ENCODE data around the gene MUC21. TPM values are rescaled to one million over a fixed set of nuclear protein-coding genes. Genes with fewer than 3 reads are reported as not detected.
"Not testable (repeated sequence)": the region's sequence is repeated elsewhere in the genome, so short reads cannot be mapped to it uniquely, and the experiment has no call there.

The MUC21 gene
- polyA plus RNA-seq, 3 donors: not detected

GRCh38 chr6:31020057-31020456, 36.5 kb downstream of the MUC21 start:
- no peak overlapping the region for H2AFZ ChIP-seq (ENCODE audit: insufficient read depth, low read depth, low read length, poor library complexity, severe bottlenecking)
- Mint-ChIP-seq H3K9me3 (peaks cover 0 to 8% (median 4%) of the 10 kb centered on the region in 7 donors), H3K4me1 (no peaks in the 10 kb centered on the region), H3K36me3 (no peaks in the 10 kb centered on the region), H3K4me3 (no peak overlapping the region), H3K27ac (peak overlapping the region in 1 of 7 donors; percentile 55), H3K27me3 (ENCODE audit: low read depth in 3 of 3) (peaks cover 5 to 24% (median 5%) of the 10 kb centered on the region in 3 donors)
- H3K9me3 ChIP-seq (replicated peaks in 1 of 2; ENCODE audit: control insufficient read depth in 1 of 2, insufficient read depth in 1 of 2, low read length in 2 of 2): no peaks in the 10 kb centered on the region
- H3K27me3 ChIP-seq (ENCODE audit: control insufficient read depth in 2 of 2, insufficient read depth in 2 of 2, low read length in 2 of 2): no peaks in the 10 kb centered on the region
- DNase-seq: no peak
- no peaks in the 10 kb centered on the region for H3K4me1 ChIP-seq (ENCODE audit: control insufficient read depth in 1 of 2, insufficient read depth in 2 of 2, low read length in 2 of 2)
- no peaks in the 10 kb centered on the region for H3K79me2 ChIP-seq (ENCODE audit: insufficient read depth, low read length)
- TF ChIP-seq, protein P1, sequence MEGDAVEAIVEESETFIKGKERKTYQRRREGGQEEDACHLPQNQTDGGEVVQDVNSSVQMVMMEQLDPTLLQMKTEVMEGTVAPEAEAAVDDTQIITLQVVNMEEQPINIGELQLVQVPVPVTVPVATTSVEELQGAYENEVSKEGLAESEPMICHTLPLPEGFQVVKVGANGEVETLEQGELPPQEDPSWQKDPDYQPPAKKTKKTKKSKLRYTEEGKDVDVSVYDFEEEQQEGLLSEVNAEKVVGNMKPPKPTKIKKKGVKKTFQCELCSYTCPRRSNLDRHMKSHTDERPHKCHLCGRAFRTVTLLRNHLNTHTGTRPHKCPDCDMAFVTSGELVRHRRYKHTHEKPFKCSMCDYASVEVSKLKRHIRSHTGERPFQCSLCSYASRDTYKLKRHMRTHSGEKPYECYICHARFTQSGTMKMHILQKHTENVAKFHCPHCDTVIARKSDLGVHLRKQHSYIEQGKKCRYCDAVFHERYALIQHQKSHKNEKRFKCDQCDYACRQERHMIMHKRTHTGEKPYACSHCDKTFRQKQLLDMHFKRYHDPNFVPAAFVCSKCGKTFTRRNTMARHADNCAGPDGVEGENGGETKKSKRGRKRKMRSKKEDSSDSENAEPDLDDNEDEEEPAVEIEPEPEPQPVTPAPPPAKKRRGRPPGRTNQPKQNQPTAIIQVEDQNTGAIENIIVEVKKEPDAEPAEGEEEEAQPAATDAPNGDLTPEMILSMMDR (IDR thresholded peaks at IDR 0.05): no peak
- H4K20me1 ChIP-seq (ENCODE audit: insufficient read depth, low read length): no peaks in the 10 kb centered on the region
- H3K27ac ChIP-seq (ENCODE audit: low read depth in 1 of 2, low read length in 2 of 2): no peak overlapping the region
- H3K4me3 ChIP-seq (replicated peaks in 1 of 3; ENCODE audit: low read depth in 2 of 3, low read length in 3 of 3): no peak overlapping the region
- no peaks in the 10 kb centered on the region for H3K36me3 ChIP-seq (replicated peaks in 1 of 2; ENCODE audit: control insufficient read depth in 1 of 2, insufficient read depth in 2 of 2, low read length in 2 of 2)
- no peak overlapping the region for H3K4me2 ChIP-seq (replicated peaks; ENCODE audit: extremely low read depth, low read length, poor library complexity, severe bottlenecking)
- no peak overlapping the region for H3K9ac ChIP-seq (ENCODE audit: insufficient read depth, low read length, poor library complexity, severe bottlenecking)
- WGBS (ENCODE audit: insufficient coverage): no CpG with 5 or more reads among the region's 2 CpGs
- intact Hi-C loops (cut with micrococcal nuclease): no loop called here

DNA sequence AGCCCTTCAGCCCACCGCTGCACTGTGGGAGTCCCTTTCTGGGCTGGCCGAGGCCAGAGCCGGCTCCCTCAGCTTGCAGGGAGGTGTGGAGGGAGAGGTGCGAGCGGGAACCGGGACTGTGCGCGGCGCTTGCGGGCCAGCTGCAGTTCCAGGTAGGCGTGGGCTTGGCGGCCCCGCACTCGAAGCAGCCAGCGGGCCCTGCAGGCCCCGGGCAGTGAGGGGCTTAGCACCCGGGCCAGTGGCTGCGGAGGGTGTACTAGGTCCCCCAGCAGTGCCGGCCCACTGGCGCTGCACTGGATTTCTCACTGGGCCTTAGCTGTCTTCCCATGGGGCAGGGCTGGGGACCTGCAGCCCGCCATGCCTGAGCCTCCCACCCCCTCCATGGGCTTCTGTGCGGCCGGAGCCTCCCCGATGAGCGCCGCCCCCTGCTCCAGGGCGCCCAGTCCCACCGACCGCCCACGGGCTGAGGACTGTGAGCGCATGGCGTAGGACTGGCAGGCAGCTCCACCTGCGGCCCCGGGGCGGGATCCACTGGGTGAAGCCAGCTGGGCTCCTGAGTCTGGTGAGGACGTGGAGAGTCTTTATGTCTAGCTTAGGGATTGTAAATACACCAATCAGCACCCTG, 37.2 kb downstream of the MUC21 start:
- H3K9me3 ChIP-seq (replicated peaks in 1 of 2; ENCODE audit: control insufficient read depth in 1 of 2, insufficient read depth in 1 of 2, low read length in 2 of 2); H3K4me1 Mint-ChIP-seq; H3K9me3 Mint-ChIP-seq; H3K79me2 ChIP-seq (ENCODE audit: insufficient read depth, low read length); H3K9ac ChIP-seq (ENCODE audit: insufficient read depth, low read length, poor library complexity, severe bottlenecking); H3K27ac ChIP-seq (ENCODE audit: low read depth in 1 of 2, low read length in 2 of 2); H3K4me3 Mint-ChIP-seq; H3K4me1 ChIP-seq (ENCODE audit: control insufficient read depth in 1 of 2, insufficient read depth in 2 of 2, low read length in 2 of 2); H3K36me3 Mint-ChIP-seq; H4K20me1 ChIP-seq (ENCODE audit: insufficient read depth, low read length); intact Hi-C loops (cut with micrococcal nuclease); H3K4me2 ChIP-seq (replicated peaks; ENCODE audit: extremely low read depth, low read length, poor library complexity, severe bottlenecking); DNase-seq; H2AFZ ChIP-seq (ENCODE audit: insufficient read depth, low read depth, low read length, poor library complexity, severe bottlenecking); H3K27ac Mint-ChIP-seq; H3K27me3 ChIP-seq (ENCODE audit: control insufficient read depth in 2 of 2, insufficient read depth in 2 of 2, low read length in 2 of 2); H3K36me3 ChIP-seq (replicated peaks in 1 of 2; ENCODE audit: control insufficient read depth in 1 of 2, insufficient read depth in 2 of 2, low read length in 2 of 2); H3K4me3 ChIP-seq (replicated peaks in 1 of 3; ENCODE audit: low read depth in 2 of 3, low read length in 3 of 3): not testable (repeated sequence)
- H3K27me3 Mint-ChIP-seq (ENCODE audit: low read depth in 3 of 3): peaks cover 5 to 24% (median 6%) of the 10 kb centered on the region in 3 donors
- WGBS (ENCODE audit: insufficient coverage): 92% methylated on average over 28 of the region's 36 CpGs

- H3K79me2 ChIP-seq (ENCODE audit: insufficient read depth, low read length); H3K4me2 ChIP-seq (replicated peaks; ENCODE audit: extremely low read depth, low read length, poor library complexity, severe bottlenecking); H3K9me3 ChIP-seq (replicated peaks in 1 of 2; ENCODE audit: control insufficient read depth in 1 of 2, insufficient read depth in 1 of 2, low read length in 2 of 2); H4K20me1 ChIP-seq (ENCODE audit: insufficient read depth, low read length); H3K36me3 ChIP-seq (replicated peaks in 1 of 2; ENCODE audit: control insufficient read depth in 1 of 2, insufficient read depth in 2 of 2, low read length in 2 of 2); H3K9me3 Mint-ChIP-seq; intact Hi-C loops (cut with micrococcal nuclease); H3K36me3 Mint-ChIP-seq; H3K4me3 ChIP-seq (replicated peaks in 1 of 3; ENCODE audit: low read depth in 2 of 3, low read length in 3 of 3); DNase-seq; H3K4me3 Mint-ChIP-seq; H3K27ac ChIP-seq (ENCODE audit: low read depth in 1 of 2, low read length in 2 of 2); H3K27ac Mint-ChIP-seq; H2AFZ ChIP-seq (ENCODE audit: insufficient read depth, low read depth, low read length, poor library complexity, severe bottlenecking); H3K27me3 ChIP-seq (ENCODE audit: control insufficient read depth in 2 of 2, insufficient read depth in 2 of 2, low read length in 2 of 2); H3K4me1 Mint-ChIP-seq; H3K4me1 ChIP-seq (ENCODE audit: control insufficient read depth in 1 of 2, insufficient read depth in 2 of 2, low read length in 2 of 2); H3K9ac ChIP-seq (ENCODE audit: insufficient read depth, low read length, poor library complexity, severe bottlenecking): not testable (repeated sequence)
- WGBS (ENCODE audit: insufficient coverage): 97% methylated on average over 10 of the region's 15 CpGs
- H3K27me3 Mint-ChIP-seq (ENCODE audit: low read depth in 3 of 3): peaks cover 5 to 21% (median 5%) of the 10 kb centered on the region in 3 donors
These were observed 38.4 kb downstream of the MUC21 start for GRCh38 chr6:31021705-31022531.
